Neuronal stem cell (in vitro differentiated cells): Measurements from ENCODE around the gene MIOX.

Source experiments
- DNase-seq: peaks from one replicate; pipeline ENCODE4 v3.0.0-alpha.2; 2013; ENCODE audit warnings: low spot score
- H2AFZ ChIP-seq: one replicate; pipeline ENCODE4 v1.6.1; 2013; ENCODE audit warnings: mild to moderate bottlenecking, low read length, inconsistent platforms
- H2AK5ac ChIP-seq: 2 replicates; pipeline ENCODE4 v1.6.1; 2013; ENCODE audit warnings: low read depth, mild to moderate bottlenecking, inconsistent platforms, low read length, moderate library complexity, mixed read lengths
- H2BK120ac ChIP-seq: 2 replicates; pipeline ENCODE4 v1.6.1; 2013; ENCODE audit warnings: low read depth, mild to moderate bottlenecking, inconsistent platforms, low read length, moderate library complexity, mixed read lengths
- H2BK12ac ChIP-seq: one replicate; pipeline ENCODE4 v1.6.1; 2013; ENCODE audit warnings: low read length, inconsistent platforms
- H2BK15ac ChIP-seq: 2 replicates; pipeline ENCODE4 v1.6.1; 2013; ENCODE audit warnings: mild to moderate bottlenecking, low read length, inconsistent platforms, mixed read lengths
- H2BK5ac ChIP-seq: one replicate; pipeline ENCODE4 v1.6.1; 2013; ENCODE audit warnings: inconsistent platforms, mild to moderate bottlenecking, low read length, moderate library complexity
- H3K14ac ChIP-seq: one replicate; pipeline ENCODE4 v1.6.1; 2013; ENCODE audit warnings: low read length, inconsistent platforms
- H3K18ac ChIP-seq: 2 replicates; pipeline ENCODE4 v1.6.1; 2013; ENCODE audit warnings: low read length, inconsistent platforms
- H3K23ac ChIP-seq: 2 replicates; pipeline ENCODE4 v1.6.1; 2013; ENCODE audit warnings: low read depth, mild to moderate bottlenecking, mixed read lengths, low read length, inconsistent platforms; ENCODE audit not compliant: poor library complexity
- H3K27ac ChIP-seq: replicated peaks from 3 replicates; pipeline ENCODE4 v1.5.1; 2013; ENCODE audit warnings: low read length, inconsistent platforms
- H3K27me3 ChIP-seq, 3 experiments: 2 replicates each; pipeline ENCODE4 v1.6.1; 2013; ENCODE audit warnings: low read length in 3 of 3, mild to moderate bottlenecking in 2 of 3, inconsistent platforms in 1 of 3, low read depth in 1 of 3, mixed read lengths in 1 of 3, moderate library complexity in 1 of 3; ENCODE audit not compliant: control insufficient read depth in 3 of 3, insufficient read depth in 3 of 3
- H3K36me3 ChIP-seq, 2 donors: replicated peaks in 1 of 2; 2 replicates each; pipeline ENCODE4 v1.6.1; 2013; ENCODE audit warnings: low read length in 2 of 2; ENCODE audit not compliant: control insufficient read depth in 2 of 2, insufficient read depth in 2 of 2
- H3K4ac ChIP-seq: 2 replicates; pipeline ENCODE4 v1.6.1; 2013; ENCODE audit warnings: inconsistent platforms, mild to moderate bottlenecking, low read length, moderate library complexity
- H3K4me1 ChIP-seq, 2 donors: 1 replicate in 1 of 2; 2 replicates in 1 of 2; pipeline ENCODE4 v1.6.1; 2013; ENCODE audit warnings: low read length in 2 of 2, low read depth in 1 of 2; ENCODE audit not compliant: control insufficient read depth in 2 of 2, insufficient read depth in 1 of 2
- H3K4me2 ChIP-seq: one replicate; pipeline ENCODE4 v1.6.1; 2013; ENCODE audit warnings: mild to moderate bottlenecking, low read length, inconsistent platforms; ENCODE audit not compliant: insufficient read depth, poor library complexity, severe bottlenecking
- H3K4me3 ChIP-seq, 2 donors: 2 replicates each; pipeline ENCODE4 v1.5.1; 2013; ENCODE audit warnings: low read length in 2 of 2, mild to moderate bottlenecking in 2 of 2, inconsistent platforms in 1 of 2, moderate library complexity in 1 of 2
- H3K79me1 ChIP-seq: one replicate; pipeline ENCODE4 v1.6.1; 2013; ENCODE audit warnings: low read depth, mild to moderate bottlenecking, inconsistent platforms, low read length, moderate library complexity
- H3K9ac ChIP-seq: one replicate; pipeline ENCODE4 v1.6.1; 2013; ENCODE audit warnings: mild to moderate bottlenecking, low read depth, low read length, inconsistent platforms; ENCODE audit not compliant: poor library complexity
- H3K9me3 ChIP-seq, 2 donors: replicated peaks in 1 of 2; 2 replicates each; pipeline versions ENCODE3 to v1.6.1; 2013; ENCODE audit warnings: low read length in 2 of 2, mild to moderate bottlenecking in 2 of 2, inconsistent platforms in 1 of 2, low read depth in 1 of 2, mixed read lengths in 1 of 2, moderate library complexity in 1 of 2; ENCODE audit not compliant: control insufficient read depth in 2 of 2, insufficient read depth in 1 of 2
- H4K8ac ChIP-seq: one replicate; pipeline ENCODE4 v1.6.1; 2013; ENCODE audit warnings: low read depth, mild to moderate bottlenecking, inconsistent platforms, low read length, moderate library complexity
- H4K91ac ChIP-seq: one replicate; pipeline ENCODE4 v1.6.1; 2013; ENCODE audit warnings: low read length, low read depth, mild to moderate bottlenecking, inconsistent platforms; ENCODE audit not compliant: poor library complexity
- WGBS, 2 donors: extraction: QIAGEN DNeasy Blood & Tissue Kit; methylation state at CpG; one replicate each; pipeline ENCODE4 v1.1.7; 2013; ENCODE audit warnings: missing lambda C conversion rate in 2 of 2, mixed read lengths in 1 of 2; ENCODE audit not compliant: insufficient read length in 2 of 2, insufficient replicate concordance in 1 of 2; ENCODE audit errors: extremely low coverage in 2 of 2; 5-methylcytosine and 5-hydroxymethylcytosine counted together

The MIOX gene

DNA sequence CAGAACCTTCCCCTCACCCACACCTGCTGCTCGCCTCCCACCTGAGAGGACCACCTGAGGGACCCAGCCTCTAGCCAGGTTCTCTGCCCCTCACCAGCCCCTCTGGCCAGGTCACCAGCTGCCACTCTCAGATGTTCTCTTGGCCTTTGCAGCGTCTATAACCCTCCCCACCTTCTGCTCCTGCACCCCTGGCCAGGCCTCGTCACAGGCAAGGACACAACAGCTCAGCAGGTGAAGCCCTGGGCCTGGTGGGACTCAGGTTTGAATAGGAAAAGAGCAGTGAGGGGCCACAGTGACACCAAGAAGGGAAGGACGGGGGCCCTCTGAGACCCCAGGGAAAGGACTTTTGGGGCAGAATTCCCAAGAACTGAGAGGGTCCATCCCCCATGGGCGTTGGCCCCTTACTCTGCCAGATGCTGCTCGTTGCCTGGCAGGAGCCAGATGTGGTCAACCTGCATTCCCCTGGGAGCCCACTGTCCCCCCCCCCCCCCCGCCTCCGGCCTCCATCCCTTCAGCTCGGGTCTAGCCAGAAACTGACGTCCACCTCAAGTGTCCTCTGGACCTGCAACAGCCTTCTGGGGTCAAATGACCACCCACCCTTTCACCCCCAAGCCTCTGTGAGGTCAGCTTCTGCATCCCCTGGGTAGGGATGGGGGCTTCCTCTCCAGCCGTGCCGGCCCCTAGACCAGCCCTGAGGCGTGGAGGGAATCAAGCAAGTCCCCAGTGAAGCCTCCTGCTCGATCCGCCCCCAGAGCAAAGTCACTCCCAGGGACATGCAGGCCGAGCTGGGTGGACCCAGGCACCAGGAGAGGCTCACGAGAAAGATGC, 40.6 kb upstream of the MIOX start:
- Histone ChIP-seq H3K4me1 (peaks cover 0 to 4% of the 10 kb centered on the region in 2 donors), H3K4me2 (no peak overlapping the region), H2AK5ac (no peak overlapping the region), H2BK5ac (no peak overlapping the region), H3K4me3 (no peak overlapping the region), H2BK120ac (no peak overlapping the region), H3K36me3 (peaks cover 33 to 83% of the 10 kb centered on the region in 2 donors), H3K79me1 (peaks cover 5% of the 10 kb centered on the region), H2BK12ac (peak overlapping the region; percentile 22), H4K91ac (no peak overlapping the region), H3K27me3 (no peaks in the 10 kb centered on the region), H2BK15ac (no peak overlapping the region), H3K23ac (peak overlapping the region; percentile 80), H3K9ac (peak overlapping the region; percentile 44), H3K14ac (peak overlapping the region; percentile 8), H3K9me3 (peaks cover 0 to 4% of the 10 kb centered on the region in 2 donors), H3K27ac (no peak overlapping the region), H4K8ac (no peak overlapping the region), H3K18ac (no peak overlapping the region), H2AFZ (no peak overlapping the region), H3K4ac (peak overlapping the region; percentile 37)
- DNase-seq, result no peak
- WGBS, 2 donors, result no CpG with 5 or more reads among the region's 17 CpGs

DNA sequence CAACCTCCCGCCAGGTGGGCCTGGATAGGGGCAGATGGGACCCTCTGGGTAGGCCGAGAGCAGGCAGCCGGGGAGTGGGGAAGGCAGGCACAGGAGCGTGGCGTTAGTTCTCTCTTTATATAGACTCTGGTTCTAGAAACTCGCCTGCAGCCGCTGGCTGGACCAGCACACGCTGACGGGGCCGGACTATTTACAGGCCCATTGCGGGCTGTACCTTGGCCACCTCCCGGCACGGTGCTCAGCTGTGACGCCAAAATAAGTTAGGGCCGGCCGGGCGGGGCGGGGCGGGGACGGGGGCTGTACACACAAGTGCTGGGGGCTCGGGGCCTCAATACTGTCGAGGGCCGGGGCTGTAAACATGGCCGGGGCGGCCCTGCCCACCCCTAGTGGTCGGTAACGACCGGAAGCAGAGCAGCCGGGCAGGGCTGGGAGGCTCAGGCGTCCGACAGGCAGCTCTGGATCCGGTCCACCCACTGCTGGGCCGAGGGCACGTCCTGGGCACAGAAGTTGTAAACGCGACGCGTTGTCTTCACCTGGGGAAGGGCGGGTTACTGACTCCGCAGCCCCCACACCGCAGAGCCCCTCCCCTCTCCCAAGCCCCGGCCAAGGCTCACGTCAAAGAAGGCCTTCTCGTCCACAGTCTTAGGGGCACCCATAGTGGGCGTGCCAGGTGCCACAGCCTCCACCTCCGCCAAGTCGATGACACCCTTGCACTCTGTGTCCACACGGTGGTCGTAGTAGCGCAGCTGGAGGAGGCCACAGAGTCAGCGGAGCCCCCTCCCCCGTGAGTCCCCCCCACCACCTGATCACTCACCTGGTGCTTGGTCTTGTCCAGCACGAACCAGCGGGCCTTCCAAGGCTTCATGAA, 39.7 kb upstream of the MIOX start:
- no peak overlapping the region for H3K14ac ChIP-seq
- no peak overlapping the region for H3K9ac ChIP-seq
- no peak overlapping the region for H2BK15ac ChIP-seq
- H3K4me1 ChIP-seq, result peaks cover 0 to 4% of the 10 kb centered on the region in 2 donors
- peaks cover 0 to 4% of the 10 kb centered on the region in 2 donors for H3K9me3 ChIP-seq
- peak overlapping the region; percentile 80 for H3K23ac ChIP-seq
- no CpG with 5 or more reads among the region's 54 CpGs for WGBS, 2 donors
- no peak overlapping the region for H3K18ac ChIP-seq
- no peak overlapping the region for H2BK12ac ChIP-seq
- no peak overlapping the region for H3K4ac ChIP-seq
- H3K79me1 ChIP-seq, result peaks cover 5% of the 10 kb centered on the region
- peaks cover 33 to 83% of the 10 kb centered on the region in 2 donors for H3K36me3 ChIP-seq
- no peak overlapping the region for H2BK5ac ChIP-seq
- no peak overlapping the region for H3K27ac ChIP-seq
- no peaks in the 10 kb centered on the region for H3K27me3 ChIP-seq
- no peak for DNase-seq
- no peak overlapping the region for H2AFZ ChIP-seq
- H2BK120ac ChIP-seq, result no peak overlapping the region
- H3K4me2 ChIP-seq, result no peak overlapping the region
- no peak overlapping the region for H2AK5ac ChIP-seq
- H4K8ac ChIP-seq, result peak overlapping the region; percentile 3
- H3K4me3 ChIP-seq, result no peak overlapping the region
- no peak overlapping the region for H4K91ac ChIP-seq

DNA sequence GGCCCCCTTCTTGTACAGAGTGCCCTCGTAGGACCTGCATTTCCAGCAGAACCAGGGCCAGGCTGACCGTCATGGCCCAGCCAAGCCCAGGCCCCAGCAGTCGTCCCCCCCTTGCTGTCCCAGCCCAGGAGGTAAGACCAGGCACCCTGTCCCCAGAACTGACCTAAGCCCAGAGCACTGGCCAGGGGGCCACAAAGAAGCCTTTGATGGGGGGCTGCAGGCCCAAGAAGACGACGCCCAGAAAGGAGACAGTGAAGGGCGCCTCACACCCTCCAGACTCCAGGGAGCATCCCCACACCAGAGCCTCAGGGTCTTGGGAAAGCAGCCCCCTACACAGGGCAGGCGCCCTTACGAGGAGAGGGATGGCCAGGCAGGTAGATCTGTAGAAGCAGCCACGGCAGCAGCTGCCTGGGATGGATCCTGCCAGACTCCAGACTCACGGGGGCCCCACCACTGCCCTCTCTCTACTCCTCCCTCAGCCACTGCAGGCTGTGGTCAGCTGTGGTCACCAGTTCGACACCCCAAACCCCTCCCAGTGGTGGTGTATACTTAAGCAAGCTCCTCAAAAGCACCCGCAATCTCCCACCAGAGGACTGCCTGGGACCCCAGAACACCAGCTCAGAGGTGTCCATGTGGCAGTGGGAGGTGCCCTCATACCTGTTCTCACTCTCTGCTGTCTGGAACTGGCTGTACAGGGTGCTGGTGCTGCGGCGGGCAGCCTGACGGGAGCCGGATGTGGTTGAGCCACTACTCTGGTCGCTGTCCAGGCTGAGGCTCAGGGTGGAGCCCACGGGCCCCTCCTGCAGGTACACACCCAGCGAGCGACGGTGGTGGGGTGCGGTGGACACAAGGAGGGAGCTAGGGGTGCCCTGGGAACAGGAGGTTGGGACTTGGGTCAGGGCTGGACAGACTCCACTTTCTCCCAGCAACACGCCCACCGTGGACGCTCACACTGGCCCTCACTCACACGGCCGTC, 38.8 kb upstream of the MIOX start:
- Histone ChIP-seq H2BK12ac (no peak overlapping the region), H3K23ac (peak overlapping the region; percentile 6), H3K27me3 (no peaks in the 10 kb centered on the region), H3K4me1 (peaks cover 0 to 4% of the 10 kb centered on the region in 2 donors), H3K79me1 (peaks cover 5% of the 10 kb centered on the region), H3K27ac (no peak overlapping the region), H3K4me3 (no peak overlapping the region), H2BK5ac (no peak overlapping the region), H3K4me2 (no peak overlapping the region), H3K36me3 (peaks cover 35 to 89% of the 10 kb centered on the region in 2 donors), H3K9ac (peak overlapping the region; percentile 21), H3K4ac (no peak overlapping the region), H2BK15ac (no peak overlapping the region), H2AFZ (no peak overlapping the region), H3K9me3 (peaks cover 0 to 4% of the 10 kb centered on the region in 2 donors), H4K8ac (no peak overlapping the region), H3K14ac (peak overlapping the region; percentile 56), H2AK5ac (no peak overlapping the region), H3K18ac (no peak overlapping the region), H2BK120ac (no peak overlapping the region), H4K91ac (no peak overlapping the region)
- no CpG with 5 or more reads among the region's 27 CpGs for WGBS, 2 donors
- no peak for DNase-seq
